Activated T-helper 1 cell treated with anti-CD3 and anti-CD28 coated beads, Interleukin-12 subunit alpha, Interleukin-12 subunit beta, Interleukin-2, Interleukin-4 antibody, amounts not matched to agents 30 ng/mL and 10 ng/mL and 1 ng/mL, durations not matched to agents 14 hours and 24 hours and 36 hours (primary cell): ENCODE results near the gene MAST3. TPM values are rescaled to one million over a fixed set of nuclear protein-coding genes. Genes with fewer than 3 reads are reported as not detected.

Source experiments
- DNase-seq: peaks from one replicate; pipeline ENCODE4 v3.0.0; 2021; ENCODE audit warnings: low spot score
- H3K27ac Mint-ChIP-seq: one replicate; pipeline ENCODE4 v1.8.0; 2021; ENCODE audit warnings: mild to moderate bottlenecking, mixed read lengths
- H3K27me3 Mint-ChIP-seq: one replicate; pipeline ENCODE4 v1.8.0; 2022; ENCODE audit warnings: mild to moderate bottlenecking, moderate library complexity, mixed read lengths; ENCODE audit not compliant: insufficient read depth
- H3K36me3 Mint-ChIP-seq: one replicate; pipeline ENCODE4 v1.8.0; 2021; ENCODE audit warnings: low read depth, mixed read lengths
- H3K4me1 Mint-ChIP-seq: one replicate; pipeline ENCODE4 v1.8.0; 2021; ENCODE audit warnings: low read depth, mixed read lengths
- H3K4me3 Mint-ChIP-seq: one replicate; pipeline ENCODE4 v1.8.0; 2021; ENCODE audit warnings: mild to moderate bottlenecking, moderate library complexity, mixed read lengths
- H3K9me3 Mint-ChIP-seq: one replicate; pipeline ENCODE4 v1.8.0; 2021; ENCODE audit warnings: mixed read lengths
- intact Hi-C: fragments of 100-400 bp; cut with micrococcal nuclease; formaldehyde crosslinking; loops from one replicate; pipeline ENCODE4 v1.15.1; 2024
- total RNA-seq: library from RNA; stranded (reverse); gene quantifications from 2 replicates; pipeline ENCODE4 v1.2.3, GENCODE V29; 2022

Gene MAST3
- total RNA-seq, result 16.5 and 17.6 TPM in 2 replicates

- DNase-seq, result peak; percentile 91
- peaks cover 36% of the 10 kb centered on the region for H3K4me1 Mint-ChIP-seq
- intact Hi-C loops, result loop anchor here (1.0 kb wide), 1 partner anchor 22 kb away; no protein-coding TSS in a partner anchor
- H3K27ac Mint-ChIP-seq, result no peak within 1 kb of the TSS
- no peaks in the 10 kb centered on the region for H3K9me3 Mint-ChIP-seq
- H3K27me3 Mint-ChIP-seq, result peaks cover 6% of the 10 kb centered on the region
- peak within 1 kb of the TSS; percentile 85 for H3K4me3 Mint-ChIP-seq
- H3K36me3 Mint-ChIP-seq, result peaks cover 3% of the 10 kb centered on the region
These were observed at the start of gene MAST3 for GRCh38 chr19:18097217-18097992. Gene MAST3, plus strand, starts transcription at chr19:18097778. Its CDS starts 15 bp downstream, at chr19:18097793.

GRCh38 chr19:18049385-18049784 is 48.2 kb upstream of the MAST3 start:
- H3K4me3 Mint-ChIP-seq, result no peak overlapping the region
- peaks cover 11% of the 10 kb centered on the region for H3K36me3 Mint-ChIP-seq
- H3K9me3 Mint-ChIP-seq, result no peaks in the 10 kb centered on the region
- intact Hi-C loops, result no loop called here
- H3K27ac Mint-ChIP-seq, result no peak overlapping the region
- H3K4me1 Mint-ChIP-seq, result peaks cover 52% of the 10 kb centered on the region
- DNase-seq, result no peak
- H3K27me3 Mint-ChIP-seq, result peaks cover 1% of the 10 kb centered on the region

- intact Hi-C loops, result no loop called here
- Mint-ChIP-seq H3K27ac (no peak overlapping the region), H3K9me3 (no peaks in the 10 kb centered on the region), H3K36me3 (peaks cover 10% of the 10 kb centered on the region), H3K4me3 (no peak overlapping the region), H3K4me1 (peaks cover 29% of the 10 kb centered on the region), H3K27me3 (peaks cover 1% of the 10 kb centered on the region)
- DNase-seq, result no peak
These were observed 45.7 kb upstream of the MAST3 start for GRCh38 chr19:18051887-18052286.

GRCh38 chr19:18053576-18054219 is 43.9 kb upstream of the MAST3 start:
- DNase-seq, result no peak
- Mint-ChIP-seq H3K36me3 (peaks cover 12% of the 10 kb centered on the region), H3K27me3 (peaks cover 1% of the 10 kb centered on the region), H3K4me3 (no peak overlapping the region), H3K9me3 (no peaks in the 10 kb centered on the region), H3K4me1 (peaks cover 30% of the 10 kb centered on the region), H3K27ac (peak overlapping the region; percentile 48)
- intact Hi-C loops, result no loop called here

- Mint-ChIP-seq H3K27me3 (no peaks in the 10 kb centered on the region), H3K36me3 (peaks cover 14% of the 10 kb centered on the region), H3K9me3 (no peaks in the 10 kb centered on the region), H3K4me1 (peaks cover 18% of the 10 kb centered on the region), H3K4me3 (no peak overlapping the region), H3K27ac (no peak overlapping the region)
- intact Hi-C loops, result no loop called here
- no peak for DNase-seq
These were observed 41.6 kb upstream of the MAST3 start for GRCh38 chr19:18055967-18056366.

GRCh38 chr19:18057557-18057956 is 40.0 kb upstream of the MAST3 start:
- Mint-ChIP-seq H3K36me3 (peaks cover 18% of the 10 kb centered on the region), H3K4me1 (peaks cover 17% of the 10 kb centered on the region), H3K27me3 (no peaks in the 10 kb centered on the region), H3K27ac (no peak overlapping the region), H3K9me3 (no peaks in the 10 kb centered on the region), H3K4me3 (no peak overlapping the region)
- no peak for DNase-seq
- intact Hi-C loops, result no loop called here

- Mint-ChIP-seq H3K9me3 (no peaks in the 10 kb centered on the region), H3K4me3 (no peak overlapping the region), H3K27me3 (no peaks in the 10 kb centered on the region), H3K27ac (peak overlapping the region; percentile 52), H3K36me3 (peaks cover 16% of the 10 kb centered on the region), H3K4me1 (peaks cover 17% of the 10 kb centered on the region)
- peak; percentile 74 for DNase-seq
- intact Hi-C loops, result loop anchor here (1.0 kb wide), 4 partner anchors 13 to 120 kb away; no protein-coding TSS in a partner anchor
These were observed 39.2 kb upstream of the MAST3 start for GRCh38 chr19:18058208-18059009.

GRCh38 chr19:18059297-18059696 is 38.3 kb upstream of the MAST3 start:
- peaks cover 11% of the 10 kb centered on the region for H3K4me1 Mint-ChIP-seq
- no peak overlapping the region for H3K27ac Mint-ChIP-seq
- no peaks in the 10 kb centered on the region for H3K27me3 Mint-ChIP-seq
- peaks cover 18% of the 10 kb centered on the region for H3K36me3 Mint-ChIP-seq
- DNase-seq, result no peak
- intact Hi-C loops, result no loop called here
- H3K4me3 Mint-ChIP-seq, result no peak overlapping the region
- H3K9me3 Mint-ChIP-seq, result no peaks in the 10 kb centered on the region

GRCh38 chr19:18059902-18060301 is 37.7 kb upstream of the MAST3 start:
- no peak for DNase-seq
- intact Hi-C loops, result no loop called here
- Mint-ChIP-seq H3K4me3 (no peak overlapping the region), H3K9me3 (no peaks in the 10 kb centered on the region), H3K27ac (no peak overlapping the region), H3K36me3 (peaks cover 21% of the 10 kb centered on the region), H3K27me3 (no peaks in the 10 kb centered on the region), H3K4me1 (peaks cover 11% of the 10 kb centered on the region)

GRCh38 chr19:18060472-18060871 is 37.1 kb upstream of the MAST3 start:
- H3K27ac Mint-ChIP-seq, result no peak overlapping the region
- no peaks in the 10 kb centered on the region for H3K9me3 Mint-ChIP-seq
- H3K4me3 Mint-ChIP-seq, result no peak overlapping the region
- intact Hi-C loops, result no loop called here
- no peak for DNase-seq
- H3K36me3 Mint-ChIP-seq, result peaks cover 24% of the 10 kb centered on the region
- peaks cover 11% of the 10 kb centered on the region for H3K4me1 Mint-ChIP-seq
- H3K27me3 Mint-ChIP-seq, result no peaks in the 10 kb centered on the region

GRCh38 chr19:18062028-18062427 is 35.5 kb upstream of the MAST3 start:
- DNase-seq, result no peak
- no peak overlapping the region for H3K4me3 Mint-ChIP-seq
- H3K9me3 Mint-ChIP-seq, result no peaks in the 10 kb centered on the region
- H3K27me3 Mint-ChIP-seq, result no peaks in the 10 kb centered on the region
- H3K36me3 Mint-ChIP-seq, result peaks cover 27% of the 10 kb centered on the region
- H3K4me1 Mint-ChIP-seq, result peaks cover 11% of the 10 kb centered on the region
- H3K27ac Mint-ChIP-seq, result no peak overlapping the region
- intact Hi-C loops, result no loop called here

GRCh38 chr19:18063463-18063862 is 34.1 kb upstream of the MAST3 start:
- Mint-ChIP-seq H3K4me1 (peaks cover 3% of the 10 kb centered on the region), H3K27me3 (no peaks in the 10 kb centered on the region), H3K27ac (no peak overlapping the region), H3K9me3 (no peaks in the 10 kb centered on the region), H3K36me3 (peaks cover 27% of the 10 kb centered on the region), H3K4me3 (no peak overlapping the region)
- DNase-seq, result no peak
- intact Hi-C loops, result loop anchor here (1.0 kb wide), 1 partner anchor 105 kb away; no protein-coding TSS in a partner anchor

GRCh38 chr19:18065173-18065495 is 32.4 kb upstream of the MAST3 start:
- DNase-seq, result no peak
- peaks cover 28% of the 10 kb centered on the region for H3K36me3 Mint-ChIP-seq

More at GRCh38 chr19:18065173-18065495, 32.4 kb upstream of the MAST3 start:
- Mint-ChIP-seq H3K4me1 (no peaks in the 10 kb centered on the region), H3K4me3 (no peak overlapping the region), H3K9me3 (no peaks in the 10 kb centered on the region), H3K27ac (no peak overlapping the region), H3K27me3 (no peaks in the 10 kb centered on the region)
- intact Hi-C loops, result no loop called here
